K562 (cell line): ENCODE measurements around the gene TRPC3. TPM values are rescaled to one million over a fixed set of nuclear protein-coding genes. Genes with fewer than 3 reads are reported as not detected.
A peak's percentile ranks its signal among the peaks of the same experiment; 100 is the strongest.

ENCODE experiments used
- CBFA2T3 ChIP-seq: fragments of 450-650 bp; IDR thresholded peaks from 2 replicates; pipeline ENCODE4 v1.6.1; 2017
- CHAMP1 ChIP-seq: fragments of 450-650 bp; IDR thresholded peaks from 2 replicates; pipeline ENCODE4 v1.6.1; 2016; ENCODE audit warnings: mild to moderate bottlenecking
- ERF ChIP-seq: fragments of 450-650 bp; formaldehyde crosslinking; IDR thresholded peaks from 2 replicates; pipeline ENCODE4 v1.4.0; 2020; ENCODE audit warnings: mild to moderate bottlenecking, mixed read lengths
- HOMEZ ChIP-seq: fragments of 250-450 bp; sonication (Bioruptor Pico); IDR thresholded peaks from 2 replicates; pipeline ENCODE4 v1.4.0; 2020; ENCODE audit warnings: mild to moderate bottlenecking, moderate library complexity
- MCM3 ChIP-seq: fragments of 450-650 bp; IDR thresholded peaks from 2 replicates; pipeline ENCODE4 v1.6.1; 2016
- MXD1 ChIP-seq: fragments of 250-450 bp; sonication (Bioruptor Pico); IDR thresholded peaks from 2 replicates; pipeline ENCODE4 v1.8.0; 2021; ENCODE audit warnings: borderline replicate concordance, mild to moderate bottlenecking, moderate library complexity; ENCODE audit not compliant: poor library complexity, severe bottlenecking
- SAFB ChIP-seq: fragments of 200-400 bp; formaldehyde crosslinking; IDR thresholded peaks from 2 replicates; pipeline ENCODE4 v1.6.1; 2017; ENCODE audit warnings: low read depth, low read length, borderline replicate concordance
- SRF ChIP-seq, 2 experiments: fragments of 250-450, 450-650 bp in 1 of 2; sonication (Bioruptor Pico) in 1 of 2; sonication (generic) in 1 of 2; formaldehyde crosslinking; IDR thresholded peaks; 2 replicates each; pipeline versions ENCODE4 v1.5.0 to v1.5.1; 2020 to 2022; ENCODE audit warnings: mild to moderate bottlenecking in 1 of 2, missing genetic modification reagents in 1 of 2
- SRSF7 ChIP-seq: fragments of 200-400 bp; formaldehyde crosslinking; optimal IDR thresholded peaks from 2 replicates; pipeline ENCODE3; 2017; ENCODE audit warnings: mild to moderate bottlenecking, low read depth, low read length
- SRSF9 ChIP-seq: fragments of 200-400 bp; formaldehyde crosslinking; IDR thresholded peaks from 2 replicates; pipeline ENCODE4 v1.6.1; 2017; ENCODE audit warnings: low read depth, low read length, borderline replicate concordance
- THRB ChIP-seq: fragments of 450-650 bp; formaldehyde crosslinking; conservative IDR thresholded peaks from 2 replicates; pipeline ENCODE4 v1.4.0; 2022; ENCODE audit warnings: mild to moderate bottlenecking, missing genetic modification characterization
- VEZF1 ChIP-seq: fragments of 200-800 bp; sonication (Bioruptor generic); IDR thresholded peaks from 2 replicates; pipeline ENCODE4 v1.6.1; 2017; ENCODE audit warnings: missing genetic modification characterization, missing compliant biosample characterization
- ZNF197 ChIP-seq: fragments of 200-800 bp; sonication (Bioruptor generic); IDR thresholded peaks from 2 replicates; pipeline ENCODE4 v1.6.1; 2016; ENCODE audit warnings: low read depth, missing genetic modification characterization, missing compliant biosample characterization
- ZNF217 ChIP-seq: sonication (generic); formaldehyde crosslinking; IDR thresholded peaks from 2 replicates; pipeline ENCODE4 v1.8.0; 2022; ENCODE audit warnings: mild to moderate bottlenecking, missing genetic modification reagents
- ZNF76 ChIP-seq: fragments of 250-450 bp; sonication (Bioruptor Pico); IDR thresholded peaks from 2 replicates; pipeline ENCODE4 v1.4.0; 2020; ENCODE audit warnings: mild to moderate bottlenecking, moderate library complexity, borderline replicate concordance
- polyA plus RNA-seq, 8 experiments: library from polyadenylated mRNA; depleted of rRNA in 4 of 8; stranded (reverse) in 5 of 8; unstranded in 3 of 8; fragments of >200 nt; fragmentation: Nextera tagmentation in 2 of 8; fragmentation: Illumina TruSeq in 1 of 8; extraction: Ambion mirVana in 2 of 8; extraction: Trizol in 1 of 8; gene quantifications; 2 replicates each; pipeline versions ENCODE4 v1.2.1 to v1.2.3, GENCODE V29; 2011 to 2014; ENCODE audit warnings: inconsistent platforms in 1 of 8, missing spikeins in 1 of 8
- total RNA-seq, 7 experiments: library from RNA; depleted of rRNA in 6 of 7; stranded (reverse); fragments of >200 nt in 6 of 7; fragmentation: Illumina TruSeq in 2 of 7; extraction: Trizol in 2 of 7; gene quantifications; 2 replicates each; pipeline versions ENCODE4 v1.2.1 to v1.2.3, GENCODE V29; 2011 to 2021; ENCODE audit warnings: low replicate concordance in 1 of 7

Gene TRPC3
- total and polyA plus RNA-seq, 9 of the 15 experiments (the other 6 are each of a cell fraction or from before 2014, with no cell fraction given): 0.01 to 0.27 (median 0.11) TPM

GRCh38 chr4:121869841-121870822 is 81.7 kb downstream of the TRPC3 start, which contains the start of gene BBS7 (continued):
- TF ChIP-seq CHAMP1 (no peak), ZNF217 (CRISPR knock-in tag) (no peak), VEZF1 (peak; percentile 76), SRF (CRISPR knock-in tag; IDR thresholded peaks at IDR 0.05) (0 out of 4 replicates have a peak, but pooled peaks of 1 of the 2 experiments have one; percentile 70), CBFA2T3 (no peak), ZNF197 (no peak), SAFB (no peak), SRSF9 (no peak), ERF (CRISPR knock-in tag) (no peak), HOMEZ (no peak), SRSF7 (no peak), MXD1 (no peak), THRB (CRISPR knock-in tag) (no peak), MCM3 (no peak), ZNF76 (CRISPR knock-in tag) (no peak)
